Measurements from ENCODE around the gene LMCD1. TPM values are rescaled to one million over a fixed set of nuclear protein-coding genes. Genes with fewer than 3 reads are reported as not detected.

LMCD1 gene
- total RNA-seq, 2 experiments from 2014 or later, result 0.47 TPM; not detected in 1

DNA sequence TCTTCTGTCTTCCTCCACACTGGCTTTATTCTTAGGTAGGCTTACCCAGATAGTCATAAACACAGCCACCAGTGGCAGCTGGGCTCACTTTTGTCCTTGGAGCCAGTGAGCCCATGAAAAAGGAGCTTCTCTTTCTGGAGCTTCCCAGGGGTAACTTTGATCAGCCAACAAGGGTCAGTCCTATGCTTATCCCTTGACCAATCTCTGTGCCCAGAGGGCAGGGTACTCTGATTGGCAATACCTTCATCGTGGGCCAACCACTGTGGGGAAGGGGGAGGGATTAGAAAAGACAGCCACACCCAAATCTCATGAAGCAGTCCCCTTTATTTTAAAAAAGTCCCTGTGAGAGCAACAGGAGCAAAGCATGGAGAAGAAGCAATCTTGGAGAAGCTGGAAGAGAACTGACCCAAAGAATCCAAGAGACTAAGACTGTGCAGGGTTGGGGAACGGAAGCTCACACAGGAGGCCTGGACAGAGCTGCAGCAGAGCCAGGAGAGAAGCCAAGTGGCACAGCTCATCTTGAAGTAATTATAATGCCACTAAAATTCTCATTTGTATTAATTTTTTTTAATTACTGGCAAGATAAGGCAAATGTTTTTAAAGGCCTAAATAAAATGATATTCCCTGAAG is 72.5 kb downstream of the LMCD1 start:
- H3K9me3 ChIP-seq (ENCODE audit: low read length), result no peaks in the 10 kb centered on the region
- TF ChIP-seq EZH2phosphoT487 (IDR thresholded peaks at IDR 0.05; ENCODE audit: borderline replicate concordance, low read depth, low read length), result no peak
- TF ChIP-seq, protein P1, sequence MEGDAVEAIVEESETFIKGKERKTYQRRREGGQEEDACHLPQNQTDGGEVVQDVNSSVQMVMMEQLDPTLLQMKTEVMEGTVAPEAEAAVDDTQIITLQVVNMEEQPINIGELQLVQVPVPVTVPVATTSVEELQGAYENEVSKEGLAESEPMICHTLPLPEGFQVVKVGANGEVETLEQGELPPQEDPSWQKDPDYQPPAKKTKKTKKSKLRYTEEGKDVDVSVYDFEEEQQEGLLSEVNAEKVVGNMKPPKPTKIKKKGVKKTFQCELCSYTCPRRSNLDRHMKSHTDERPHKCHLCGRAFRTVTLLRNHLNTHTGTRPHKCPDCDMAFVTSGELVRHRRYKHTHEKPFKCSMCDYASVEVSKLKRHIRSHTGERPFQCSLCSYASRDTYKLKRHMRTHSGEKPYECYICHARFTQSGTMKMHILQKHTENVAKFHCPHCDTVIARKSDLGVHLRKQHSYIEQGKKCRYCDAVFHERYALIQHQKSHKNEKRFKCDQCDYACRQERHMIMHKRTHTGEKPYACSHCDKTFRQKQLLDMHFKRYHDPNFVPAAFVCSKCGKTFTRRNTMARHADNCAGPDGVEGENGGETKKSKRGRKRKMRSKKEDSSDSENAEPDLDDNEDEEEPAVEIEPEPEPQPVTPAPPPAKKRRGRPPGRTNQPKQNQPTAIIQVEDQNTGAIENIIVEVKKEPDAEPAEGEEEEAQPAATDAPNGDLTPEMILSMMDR (conservative IDR thresholded peaks at IDR 0.05; ENCODE audit: low read length), result no peak
- CTCF ChIA-PET (ENCODE audit: unreplicated experiment), result no interaction called here
- no TSS peak for BruUV-seq (replicated peaks)
- no peaks in the 10 kb centered on the region for H3K79me2 ChIP-seq (ENCODE audit: insufficient read depth, low read depth, low read length)
- DNase-seq (ENCODE audit: low spot score), result no peak
- no peak overlapping the region for H3K27ac ChIP-seq (ENCODE audit: low read depth, low read length, poor library complexity, severe bottlenecking)
- H3K9me2 ChIP-seq (ENCODE audit: insufficient read depth, low read length), result no peaks in the 10 kb centered on the region
- H3K4me2 ChIP-seq (ENCODE audit: low read length), result no peak overlapping the region
- no peaks in the 10 kb centered on the region for H4K20me1 ChIP-seq (ENCODE audit: insufficient read depth, low read length)
- H3K36me3 ChIP-seq (ENCODE audit: insufficient read depth, low read length), result no peaks in the 10 kb centered on the region
- no peak overlapping the region for H3K4me3 ChIP-seq (ENCODE audit: low read depth, low read length, poor library complexity, severe bottlenecking)
- POLR2A ChIA-PET, result interaction anchor here (0.8 kb wide), 1 partner anchor 16 kb away, joined by 3 read pairs; no protein-coding TSS in a partner anchor
- no peaks in the 10 kb centered on the region for H3K4me1 ChIP-seq (ENCODE audit: insufficient read depth, low read length, poor library complexity, severe bottlenecking)
- intact Hi-C loops (cut with micrococcal nuclease; ENCODE audit: unreplicated experiment), result no loop called here
- H2AFZ ChIP-seq (ENCODE audit: low read length), result no peak overlapping the region

DNA sequence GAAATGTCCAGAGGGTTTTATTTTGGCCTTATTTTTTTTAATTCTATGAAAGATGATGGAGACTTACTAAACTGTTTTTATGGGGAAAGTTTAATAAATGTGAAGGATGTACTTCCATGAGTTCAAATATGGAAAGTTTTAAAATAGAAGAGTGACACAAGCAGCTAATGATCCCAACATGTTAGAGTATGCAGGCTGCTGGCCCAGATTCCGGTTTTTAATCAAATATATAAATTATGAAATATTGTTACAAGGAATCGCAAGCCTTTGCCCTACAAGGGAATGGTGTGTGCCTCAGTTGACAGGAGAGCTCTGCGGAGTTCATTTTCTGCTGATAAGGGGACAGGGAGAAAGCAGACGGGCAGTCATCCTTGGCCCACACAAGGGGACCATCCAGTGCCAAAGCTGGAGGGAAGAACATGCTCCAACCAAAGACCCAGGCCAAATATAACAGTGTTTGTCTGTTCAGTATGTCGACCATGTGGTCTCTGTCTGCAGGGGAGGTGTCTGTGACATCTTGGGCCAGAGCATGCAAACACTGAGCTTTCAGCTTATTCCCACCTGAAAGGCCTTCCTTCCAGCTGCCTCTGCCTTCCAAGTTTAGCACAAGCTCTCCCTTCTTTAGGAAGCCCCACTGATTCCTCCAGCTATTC is 73.2 kb downstream of the LMCD1 start:
- H3K79me2 ChIP-seq (ENCODE audit: insufficient read depth, low read depth, low read length), result no peaks in the 10 kb centered on the region
- ChIA-PET POLR2A (interaction anchor here (0.8 kb wide), 1 partner anchor 17 kb away, joined by 3 read pairs; no protein-coding TSS in a partner anchor), CTCF (ENCODE audit: unreplicated experiment) (no interaction called here)
- TF ChIP-seq EZH2phosphoT487 (IDR thresholded peaks at IDR 0.05; ENCODE audit: borderline replicate concordance, low read depth, low read length), result no peak
- TF ChIP-seq, protein P1 (conservative IDR thresholded peaks at IDR 0.05; ENCODE audit: low read length), result no peak
- intact Hi-C loops (cut with micrococcal nuclease; ENCODE audit: unreplicated experiment), result no loop called here
- H2AFZ ChIP-seq (ENCODE audit: low read length), result no peak overlapping the region
- no peak overlapping the region for H3K27ac ChIP-seq (ENCODE audit: low read depth, low read length, poor library complexity, severe bottlenecking)
- no peaks in the 10 kb centered on the region for H3K9me2 ChIP-seq (ENCODE audit: insufficient read depth, low read length)
- no TSS peak for BruUV-seq (replicated peaks)
- no peaks in the 10 kb centered on the region for H4K20me1 ChIP-seq (ENCODE audit: insufficient read depth, low read length)
- H3K36me3 ChIP-seq (ENCODE audit: insufficient read depth, low read length), result no peaks in the 10 kb centered on the region
- no peaks in the 10 kb centered on the region for H3K4me1 ChIP-seq (ENCODE audit: insufficient read depth, low read length, poor library complexity, severe bottlenecking)
- DNase-seq (ENCODE audit: low spot score), result no peak
- H3K4me2 ChIP-seq (ENCODE audit: low read length), result no peak overlapping the region
- H3K9me3 ChIP-seq (ENCODE audit: low read length), result no peaks in the 10 kb centered on the region
- no peak overlapping the region for H3K4me3 ChIP-seq (ENCODE audit: low read depth, low read length, poor library complexity, severe bottlenecking)
